Measurements from ENCODE around the gene PDE4C.

- TF ChIP-seq ARNTL (CRISPR knock-in tag; IDR thresholded peaks at IDR 0.05; ENCODE audit: borderline replicate concordance, low read depth) (no peak), ZFP3 (CRISPR knock-in tag; IDR thresholded peaks at IDR 0.05) (no peak), BACH2 (CRISPR knock-in tag; IDR thresholded peaks at IDR 0.05; ENCODE audit: borderline replicate concordance) (no peak), CSRNP3 (CRISPR knock-in tag; IDR thresholded peaks at IDR 0.05) (no peak), ZNF565 (CRISPR knock-in tag; conservative IDR thresholded peaks at IDR 0.05; ENCODE audit: low read depth) (no peak), ZFP30 (CRISPR knock-in tag; IDR thresholded peaks at IDR 0.05) (no peak), RARB (CRISPR knock-in tag; IDR thresholded peaks at IDR 0.05) (no peak), ZNF70 (CRISPR knock-in tag; IDR thresholded peaks at IDR 0.05) (no peak), CSDC2 (CRISPR knock-in tag; IDR thresholded peaks at IDR 0.05) (no peak), POU6F1 (CRISPR knock-in tag; IDR thresholded peaks at IDR 0.05; ENCODE audit: borderline replicate concordance, low read depth) (no peak), TSHZ2 (CRISPR knock-in tag; IDR thresholded peaks at IDR 0.05) (no peak), GLIS3 (CRISPR knock-in tag; IDR thresholded peaks at IDR 0.05) (no peak)
- TF ChIP-seq, protein P1, sequence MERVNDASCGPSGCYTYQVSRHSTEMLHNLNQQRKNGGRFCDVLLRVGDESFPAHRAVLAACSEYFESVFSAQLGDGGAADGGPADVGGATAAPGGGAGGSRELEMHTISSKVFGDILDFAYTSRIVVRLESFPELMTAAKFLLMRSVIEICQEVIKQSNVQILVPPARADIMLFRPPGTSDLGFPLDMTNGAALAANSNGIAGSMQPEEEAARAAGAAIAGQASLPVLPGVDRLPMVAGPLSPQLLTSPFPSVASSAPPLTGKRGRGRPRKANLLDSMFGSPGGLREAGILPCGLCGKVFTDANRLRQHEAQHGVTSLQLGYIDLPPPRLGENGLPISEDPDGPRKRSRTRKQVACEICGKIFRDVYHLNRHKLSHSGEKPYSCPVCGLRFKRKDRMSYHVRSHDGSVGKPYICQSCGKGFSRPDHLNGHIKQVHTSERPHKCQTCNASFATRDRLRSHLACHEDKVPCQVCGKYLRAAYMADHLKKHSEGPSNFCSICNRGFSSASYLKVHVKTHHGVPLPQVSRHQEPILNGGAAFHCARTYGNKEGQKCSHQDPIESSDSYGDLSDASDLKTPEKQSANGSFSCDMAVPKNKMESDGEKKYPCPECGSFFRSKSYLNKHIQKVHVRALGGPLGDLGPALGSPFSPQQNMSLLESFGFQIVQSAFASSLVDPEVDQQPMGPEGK (CRISPR knock-in tag; IDR thresholded peaks at IDR 0.05; ENCODE audit: borderline replicate concordance), result no peak
Measured at GRCh38 chr19:18191640-18192062, 34.6 kb downstream of the PDE4C start.

Data from SK-N-SH treated with all-trans-retinoic acid at 6 μM for 48 hours (cell line).